Amniotic stem cell (primary cell): ENCODE measurements around the gene ENTR1.

ENCODE experiments used
- DNase-seq: peaks from one replicate; lab custom pipeline; 2025; lab: John Stamatoyannopoulos, UW

Gene ENTR1

DNA sequence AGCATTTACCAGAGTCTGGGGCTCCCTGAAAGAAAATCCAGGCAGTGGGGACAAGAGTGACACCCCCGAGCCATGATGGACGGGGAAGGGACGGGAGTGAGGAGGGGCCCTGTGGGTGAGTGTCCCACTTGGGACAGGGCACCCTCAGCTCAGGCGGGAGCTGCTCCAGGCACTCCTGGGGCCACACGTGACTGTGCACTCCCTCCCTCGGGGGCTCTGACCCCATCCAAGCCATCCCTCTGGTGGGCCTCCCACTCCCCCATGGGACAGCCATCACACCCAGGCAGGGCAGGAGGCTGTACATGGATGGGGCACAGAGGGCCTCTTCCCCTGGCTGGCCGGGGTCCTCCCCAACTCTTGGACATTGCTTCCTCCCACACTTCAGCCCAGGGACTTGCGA, 34.0 kb downstream of the ENTR1 start:
- no peak for DNase-seq

DNA sequence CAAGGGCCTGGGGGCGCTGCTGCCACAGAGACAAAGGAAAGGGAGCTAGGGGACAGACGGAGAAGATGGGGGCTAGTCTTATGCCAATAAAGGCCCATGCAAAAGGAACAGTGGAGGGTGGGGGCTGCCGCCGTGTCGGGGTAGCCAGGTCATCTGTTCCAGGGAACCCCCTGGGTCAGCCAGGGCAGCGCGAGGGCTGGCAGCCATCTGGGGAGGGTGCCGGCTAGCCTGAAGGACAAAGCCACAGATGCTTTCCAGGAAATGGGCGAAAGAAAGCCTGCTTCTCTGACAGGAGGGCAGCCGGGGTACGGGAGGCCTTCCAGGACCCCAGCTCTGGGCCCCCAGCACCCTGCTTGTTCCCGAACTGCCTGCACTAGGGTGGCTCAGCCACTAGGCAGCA, 35.3 kb downstream of the ENTR1 start:
- no peak for DNase-seq

DNA sequence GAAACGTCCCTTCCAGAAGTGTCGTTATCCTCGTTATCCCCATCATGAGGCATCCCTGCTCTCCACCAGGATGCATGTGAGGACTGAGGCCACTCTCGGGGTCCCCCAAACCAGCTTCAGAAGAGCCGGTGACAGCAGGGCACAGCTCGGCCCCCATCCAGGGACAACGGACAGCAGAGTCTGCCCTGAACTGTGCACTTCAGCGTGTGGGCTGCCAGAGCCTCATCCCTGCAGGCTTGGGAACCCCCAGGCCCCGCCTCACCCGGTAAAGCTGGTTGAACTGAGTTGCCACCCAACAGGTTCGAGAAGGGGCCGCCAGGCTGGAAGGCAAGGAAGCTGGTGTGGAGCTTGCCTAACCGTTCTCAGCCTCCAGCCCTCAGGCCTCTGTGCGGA, 36.2 kb downstream of the ENTR1 start:
- no peak for DNase-seq

DNA sequence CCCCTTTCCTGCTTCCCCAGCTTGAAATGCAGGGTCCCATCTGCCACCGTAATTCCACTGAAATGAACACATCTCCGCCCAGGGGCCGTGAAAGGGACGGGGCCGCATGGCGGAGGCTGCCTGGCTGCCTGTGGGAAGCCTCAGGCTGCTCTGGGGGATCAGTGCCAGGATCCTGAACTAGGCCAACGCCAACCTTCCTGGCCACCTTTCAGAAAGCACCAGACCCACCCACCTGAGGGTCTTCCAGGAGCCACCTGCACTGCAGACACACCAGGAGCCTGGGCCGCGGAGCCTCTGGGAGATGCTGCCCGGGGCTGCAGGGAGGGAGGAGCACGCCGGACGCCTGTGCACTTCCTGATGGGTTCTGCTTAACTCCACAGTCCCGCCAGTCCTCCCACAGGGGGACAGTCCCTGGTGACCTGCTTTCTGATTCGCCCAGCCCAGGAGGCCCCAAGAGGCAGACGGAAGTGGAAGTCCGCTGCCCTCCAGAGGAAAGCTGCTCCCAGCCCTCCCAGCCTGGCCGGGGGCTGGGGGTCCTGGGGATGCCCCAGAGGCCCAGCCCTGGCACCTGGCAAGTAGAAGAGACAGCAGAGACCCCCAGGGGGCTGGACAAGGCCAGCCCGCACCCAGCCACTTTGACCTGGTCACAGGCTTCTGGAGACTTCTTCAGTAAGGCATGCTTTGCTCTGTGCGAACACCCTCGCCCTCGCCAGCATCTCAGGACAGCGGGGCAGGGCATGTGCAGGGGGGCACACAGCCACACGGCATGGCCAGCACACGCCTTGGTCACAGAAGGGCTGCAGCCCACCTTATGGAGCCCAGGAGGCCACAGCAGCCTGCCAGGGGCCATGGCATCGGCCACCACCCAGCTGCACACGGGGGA, 36.9 kb downstream of the ENTR1 start, which contains the start of gene CARD9:
Gene CARD9 (minus strand): TSS at position 370 of the 883 bp plus-strand sequence. CDS start 1,591 bp downstream, outside the sequence.
- DNase-seq, result no peak

DNA sequence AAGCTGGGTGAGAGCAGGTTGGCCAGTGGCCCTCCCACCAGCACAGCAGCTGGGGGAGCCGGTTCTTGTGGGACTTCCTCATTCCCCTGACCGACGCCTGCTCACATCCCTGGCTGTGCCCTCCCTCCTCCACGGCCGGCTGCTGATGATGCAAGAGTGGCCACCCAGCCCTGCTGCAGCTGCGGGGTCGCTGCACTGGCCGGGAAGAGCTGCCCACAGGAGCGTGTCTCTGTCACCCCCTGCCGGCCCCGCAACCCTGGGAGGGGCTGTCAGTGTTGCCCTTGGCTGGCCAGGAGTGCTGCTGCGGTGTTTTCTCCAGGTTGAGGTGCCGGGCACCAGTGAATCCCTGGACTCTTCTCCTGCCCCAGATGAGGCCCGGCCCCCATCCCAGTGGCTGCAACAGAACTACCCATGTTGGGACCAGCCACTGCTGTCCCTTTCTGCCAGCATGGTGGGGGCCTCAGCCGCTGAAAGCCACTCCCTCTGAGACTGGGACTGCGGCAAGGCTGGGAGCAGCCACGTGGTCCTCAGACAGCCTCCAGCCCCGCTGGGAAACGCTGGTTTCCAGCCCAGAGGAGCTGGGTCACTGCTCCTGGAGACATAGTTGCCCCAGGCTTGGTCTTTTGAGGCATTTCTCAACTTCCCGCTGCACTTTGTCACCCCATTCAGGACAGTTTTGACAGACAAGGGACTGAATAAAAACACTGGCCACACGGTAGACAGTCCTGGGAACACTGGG, 37.7 kb downstream of the ENTR1 start:
- DNase-seq, result no peak

DNA sequence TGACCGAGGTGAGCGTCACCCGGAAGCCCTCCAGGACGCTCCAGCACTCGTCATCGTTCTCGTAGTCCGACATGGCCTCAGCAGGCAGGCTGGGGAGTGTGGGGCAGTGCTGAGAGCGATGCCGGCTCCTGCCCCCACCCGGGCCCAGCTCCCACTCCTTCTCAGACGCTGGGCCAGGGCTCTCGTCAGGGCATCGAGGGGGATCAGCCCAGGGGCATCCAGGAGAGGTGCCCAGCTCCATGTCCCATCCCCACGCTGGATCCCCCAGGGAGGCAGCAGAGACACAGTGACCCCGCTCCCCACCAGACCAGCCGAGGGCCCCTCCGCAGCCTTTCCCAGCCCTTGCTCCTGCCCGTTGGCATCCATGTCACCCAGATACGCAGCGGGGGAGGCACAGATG, 38.4 kb downstream of the ENTR1 start:
- no peak for DNase-seq

DNA sequence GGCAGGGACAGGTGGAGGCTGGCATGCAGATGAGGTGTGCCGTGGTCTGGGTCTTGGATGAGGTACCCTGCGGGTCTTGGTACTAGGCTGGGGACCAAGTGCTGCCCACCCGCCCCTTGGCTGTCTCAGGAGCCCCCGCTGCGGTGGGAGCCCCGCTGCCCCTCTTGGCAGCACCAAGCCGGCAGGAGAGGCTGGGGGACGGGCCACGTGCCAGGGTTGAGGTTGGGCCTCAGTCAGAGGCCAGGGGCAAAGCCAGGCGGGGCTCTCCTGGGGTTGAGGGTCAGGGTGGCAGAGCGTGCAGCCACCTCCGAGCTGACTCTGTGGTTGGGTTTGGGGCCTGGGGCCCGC, 38.9 kb downstream of the ENTR1 start:
- no peak for DNase-seq

DNA sequence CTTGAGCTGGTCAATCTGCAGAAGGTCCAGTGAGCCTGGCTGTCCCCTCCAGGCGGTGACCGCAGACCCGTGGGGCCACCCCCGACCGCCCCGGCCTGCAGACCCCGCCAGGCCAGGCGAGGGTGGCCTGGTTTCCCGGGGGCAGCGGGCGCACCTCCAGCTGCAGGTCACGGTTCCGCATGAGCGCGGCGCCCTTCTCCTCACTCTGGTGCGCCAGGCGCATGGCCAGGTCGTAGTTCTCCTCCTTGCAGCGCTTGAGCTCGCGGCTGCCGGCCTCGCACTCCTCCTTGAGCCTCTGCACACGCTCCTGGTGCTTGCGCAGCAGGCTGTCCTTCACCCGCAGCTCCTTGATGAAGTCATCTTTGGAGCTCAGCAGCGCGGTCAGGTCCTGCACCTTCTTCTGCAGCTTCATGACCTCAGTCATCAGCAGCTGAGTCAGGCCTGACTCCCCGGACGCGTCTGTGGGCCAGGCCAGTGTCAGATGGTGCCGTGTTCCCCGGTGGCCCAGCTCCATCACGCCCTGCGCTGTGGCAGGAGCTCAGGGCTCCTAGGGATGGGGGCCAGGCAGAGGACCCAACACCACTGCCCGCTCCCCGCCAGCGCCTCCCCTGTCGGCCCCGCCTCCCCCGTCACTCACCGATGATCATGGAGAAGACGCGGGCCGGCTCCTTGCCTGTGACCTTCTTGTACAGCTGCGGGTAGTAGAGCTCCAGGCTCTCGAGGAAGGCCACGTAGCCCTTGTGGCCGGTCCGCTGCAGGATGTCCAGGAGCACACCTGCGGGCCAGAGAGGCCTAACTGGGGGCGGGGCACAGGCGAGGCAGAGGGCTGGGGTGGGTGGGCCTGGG, 39.5 kb downstream of the ENTR1 start:
- DNase-seq, result no peak

DNA sequence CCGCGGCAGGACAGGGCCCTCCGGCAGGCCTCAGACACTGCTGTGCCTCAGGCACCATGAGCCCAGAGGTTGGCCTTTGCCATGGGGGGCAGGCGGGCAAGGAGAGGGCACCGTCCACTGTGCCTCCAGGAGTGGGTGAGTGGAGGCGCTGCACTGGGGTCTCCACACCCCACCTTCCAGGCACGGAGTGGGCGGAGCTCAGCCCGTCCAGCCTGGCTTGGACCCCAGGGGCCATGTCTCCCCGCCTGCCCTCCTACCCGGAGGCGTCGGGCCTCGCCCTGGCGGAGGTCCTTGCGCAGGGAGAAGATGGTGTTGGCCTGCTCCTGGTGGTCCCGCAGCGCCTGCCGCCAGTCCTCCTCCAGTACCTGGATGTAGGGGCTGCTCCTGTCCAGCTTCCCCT, 40.4 kb downstream of the ENTR1 start:
- DNase-seq, result no peak

DNA sequence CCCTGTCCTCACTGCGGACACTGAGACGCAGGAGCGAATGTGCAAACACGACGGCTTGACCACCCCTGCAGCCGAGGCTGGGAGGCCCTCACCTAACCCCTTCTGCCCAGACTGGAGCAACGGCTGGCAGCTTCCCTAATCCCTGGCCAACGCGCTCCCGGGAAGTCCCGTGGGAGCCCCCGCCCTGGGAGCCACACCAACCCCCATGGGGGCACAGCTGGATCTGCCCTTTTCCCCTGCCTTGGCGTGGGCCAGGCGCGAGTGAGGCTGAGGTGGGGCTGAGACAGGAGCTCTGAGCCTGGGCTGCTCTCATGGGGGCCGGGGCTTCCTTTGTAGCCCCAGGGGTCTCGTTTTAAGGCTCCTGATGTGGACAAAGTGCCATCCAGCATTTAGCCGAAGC, 42.2 kb downstream of the ENTR1 start:
- no peak for DNase-seq

DNA sequence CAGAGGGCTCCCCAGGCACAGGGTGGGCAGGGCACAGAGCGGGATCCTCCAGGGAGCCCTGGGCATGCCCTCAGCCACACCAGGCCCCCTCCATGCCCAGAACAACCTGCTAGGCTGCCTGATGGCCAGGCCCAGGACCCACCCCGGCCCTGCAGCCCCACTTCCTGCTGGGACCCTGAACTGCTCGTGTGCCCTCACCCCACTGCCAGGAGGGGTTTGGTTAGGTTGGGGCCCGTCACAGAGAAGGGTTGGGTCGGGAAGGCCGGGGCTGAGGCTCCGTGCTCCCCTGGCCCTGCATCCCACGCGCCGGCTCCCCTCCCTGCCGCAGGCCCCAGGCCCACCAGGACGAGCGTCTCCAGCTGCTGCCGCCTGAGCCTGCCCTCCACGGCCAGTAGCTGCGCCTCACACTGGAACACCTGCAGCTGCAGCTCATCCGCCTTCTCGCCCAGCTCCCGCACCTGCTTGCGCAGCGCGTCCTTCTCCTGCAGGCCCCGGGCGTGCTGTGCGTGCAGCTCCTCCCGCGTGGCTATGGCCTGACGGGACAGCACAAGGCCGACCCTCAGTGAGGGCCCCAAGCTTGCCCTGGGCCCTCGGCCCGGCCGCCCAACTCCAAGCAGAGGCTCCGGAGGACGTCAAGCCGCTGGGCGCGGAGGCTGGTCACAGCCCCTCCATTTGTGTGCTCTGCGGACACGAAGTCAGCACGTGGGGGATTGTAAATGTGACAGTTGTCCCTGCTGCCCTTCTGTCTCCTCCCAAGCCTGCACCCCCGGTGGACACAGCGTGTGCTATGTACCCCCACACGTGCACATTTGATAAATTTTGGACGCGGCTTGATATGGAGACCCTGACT, 42.9 kb downstream of the ENTR1 start:
- no peak for DNase-seq

DNA sequence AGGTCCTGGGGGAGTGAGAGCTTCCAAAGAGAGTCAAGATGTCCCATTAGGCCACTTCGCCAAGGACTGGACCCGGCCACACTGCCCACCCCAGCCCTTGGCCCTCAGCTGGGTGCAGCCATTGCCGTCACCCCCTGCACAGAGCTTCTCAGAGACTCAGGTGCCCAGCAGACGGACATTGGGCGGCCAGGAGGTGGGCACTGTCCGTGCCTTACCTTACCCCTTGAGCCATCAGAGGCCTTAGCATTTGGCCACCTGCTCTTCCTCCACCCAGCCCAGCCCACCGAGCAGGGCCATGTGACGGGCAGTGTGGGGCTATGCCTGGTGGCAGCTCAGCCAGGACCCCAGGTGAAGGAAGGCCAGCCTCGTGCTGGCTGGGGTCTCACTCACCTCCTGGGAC, 43.6 kb downstream of the ENTR1 start:
- no peak for DNase-seq

DNA sequence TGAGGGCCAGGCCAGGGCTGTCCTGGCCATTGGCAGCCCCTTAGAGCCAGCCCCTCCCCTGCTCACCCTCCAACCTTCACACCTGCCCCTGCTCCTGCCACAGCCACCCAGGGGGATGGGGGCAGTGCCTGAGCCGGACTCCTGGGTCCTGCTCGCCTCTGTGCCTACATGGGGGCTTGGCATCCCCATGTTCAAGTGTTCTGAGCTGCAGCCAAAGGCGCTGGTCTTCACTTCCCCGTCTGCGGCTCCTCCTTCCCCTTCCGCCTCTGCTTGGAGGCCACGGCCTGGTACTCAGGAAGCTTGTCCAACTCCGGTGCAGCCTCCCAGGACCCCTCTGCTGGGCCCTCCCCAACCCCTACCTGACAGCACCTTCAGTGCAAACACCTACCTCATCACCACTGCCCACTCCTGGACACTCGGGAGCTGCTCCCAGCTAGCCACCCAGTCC, 44.6 kb downstream of the ENTR1 start:
- DNase-seq, result no peak

DNA sequence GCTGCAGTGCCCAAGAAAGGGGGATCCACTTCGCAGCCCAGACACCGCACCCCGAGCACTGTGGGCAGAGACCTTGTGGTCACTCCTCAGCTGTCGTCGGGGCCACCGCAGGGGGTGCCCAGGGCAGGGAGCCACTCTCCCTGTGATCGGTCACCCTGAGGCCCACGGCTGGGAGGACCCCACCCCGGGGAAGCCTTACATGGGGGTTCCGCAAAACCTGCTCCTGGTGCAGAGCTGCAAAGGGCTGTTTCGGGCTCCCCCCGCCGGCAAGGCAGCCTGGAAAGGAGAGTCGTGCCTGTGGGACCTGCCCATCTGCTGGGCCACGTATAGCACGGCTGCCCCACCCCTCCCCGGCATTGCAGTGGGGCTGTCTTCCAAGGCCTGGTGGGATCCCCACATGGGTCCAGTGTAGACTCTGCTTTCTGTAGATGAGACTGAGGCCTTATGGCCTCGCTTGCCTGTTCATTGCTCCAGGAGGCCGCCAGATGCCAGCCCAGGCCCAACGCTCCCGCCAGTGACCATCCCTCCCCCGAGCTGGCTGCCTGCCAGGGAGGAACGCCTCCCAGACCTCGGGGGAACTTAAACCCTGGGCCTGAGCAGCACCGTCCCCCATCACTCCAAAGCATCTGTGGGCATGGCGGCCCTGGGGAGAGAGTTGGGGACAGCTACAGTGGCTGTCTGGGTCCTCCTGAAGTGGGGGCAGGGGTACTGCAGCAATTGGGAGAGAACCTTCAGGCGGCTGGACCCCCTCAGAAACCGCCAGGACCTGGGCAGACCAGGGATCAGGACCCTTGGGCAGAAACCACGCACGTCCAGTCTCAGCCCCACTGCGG, 45.3 kb downstream of the ENTR1 start:
- DNase-seq, result no peak

DNA sequence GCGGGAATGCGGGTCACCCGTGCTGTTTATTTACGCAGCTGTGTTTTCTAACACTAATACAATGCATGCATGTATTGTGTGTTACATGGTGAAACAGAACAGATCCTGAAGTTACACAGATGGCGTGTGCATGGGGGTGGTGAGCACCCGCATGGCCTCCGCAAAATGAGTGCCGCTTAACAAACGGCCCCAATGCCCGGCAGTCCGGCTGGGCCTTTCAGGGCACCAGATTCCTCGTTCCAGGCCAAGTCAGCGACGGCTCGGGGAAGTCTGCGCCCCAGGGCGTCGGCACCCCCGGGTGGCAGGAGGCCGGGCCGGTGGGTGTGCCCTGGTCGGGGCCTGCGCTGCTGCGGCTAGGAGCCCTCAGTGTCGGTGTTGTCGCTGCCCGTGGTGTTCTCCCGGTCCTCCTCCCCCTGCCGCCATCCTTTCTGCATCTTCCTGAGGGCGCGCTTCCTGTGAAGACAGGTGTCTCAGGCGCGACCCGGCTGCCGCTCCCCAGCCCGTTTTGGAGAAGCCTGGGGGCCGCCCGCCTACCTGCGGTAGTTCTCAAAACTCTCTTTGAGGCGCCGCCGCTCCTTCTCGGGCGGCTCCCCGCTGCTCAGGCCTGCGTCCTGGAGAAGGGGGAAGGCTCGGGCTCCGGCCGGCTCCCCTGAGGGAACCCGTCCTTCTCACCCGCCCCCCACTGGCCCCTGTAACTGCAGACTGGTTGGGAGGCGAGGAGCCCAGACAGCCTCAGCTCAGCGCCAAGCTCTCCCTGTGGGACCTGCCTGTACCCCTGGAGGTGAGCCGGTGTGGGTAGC, 46.3 kb downstream of the ENTR1 start:
- no peak for DNase-seq

DNA sequence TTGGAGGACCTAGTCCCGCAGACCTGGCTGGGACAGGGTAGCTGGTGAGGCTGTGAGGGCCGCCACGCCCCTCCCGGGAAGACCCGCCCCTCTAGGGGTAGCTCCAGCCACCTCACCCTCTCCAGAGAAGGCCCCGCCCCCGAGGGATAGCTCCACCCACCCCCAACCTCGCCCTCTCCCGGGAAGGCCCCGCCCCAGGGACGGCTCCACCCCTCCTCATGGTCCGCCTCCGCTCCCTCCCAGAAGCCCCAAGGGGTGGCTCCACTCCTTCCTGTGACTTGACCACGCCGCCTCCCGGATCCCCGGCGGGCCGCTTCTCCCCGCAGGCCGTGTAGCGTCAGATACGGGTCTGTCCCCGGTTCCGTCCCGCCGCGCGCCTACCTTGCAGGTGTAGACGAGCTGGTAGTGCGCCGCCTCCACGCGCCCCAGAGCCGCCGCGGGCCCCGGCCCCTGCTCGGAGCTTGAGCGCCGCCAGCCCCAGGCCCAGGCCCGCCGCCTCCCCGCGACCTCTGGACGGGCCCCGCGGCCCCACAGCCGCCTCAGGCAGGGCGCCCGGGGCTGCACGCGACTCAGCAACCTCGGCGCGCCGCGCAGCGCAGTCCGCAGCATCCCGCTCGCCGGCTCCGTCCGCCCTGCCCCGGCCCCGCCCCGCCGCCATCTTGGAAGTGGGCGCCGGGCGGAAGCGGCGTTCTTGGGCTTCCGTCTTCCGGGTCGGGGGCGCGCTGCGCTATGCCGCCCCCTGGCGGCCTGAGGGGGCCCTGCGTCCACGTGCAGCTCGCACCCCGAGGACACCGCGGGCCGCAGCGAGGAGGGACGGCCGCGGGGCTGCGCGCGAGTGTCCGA, 47.1 kb downstream of the ENTR1 start, which contains the start of gene DNLZ:
Gene DNLZ (minus strand): TSS at position 639 of the 843 bp plus-strand sequence. CDS start 30 bp downstream, at position 609.
- DNase-seq, result peak; percentile 87

DNA sequence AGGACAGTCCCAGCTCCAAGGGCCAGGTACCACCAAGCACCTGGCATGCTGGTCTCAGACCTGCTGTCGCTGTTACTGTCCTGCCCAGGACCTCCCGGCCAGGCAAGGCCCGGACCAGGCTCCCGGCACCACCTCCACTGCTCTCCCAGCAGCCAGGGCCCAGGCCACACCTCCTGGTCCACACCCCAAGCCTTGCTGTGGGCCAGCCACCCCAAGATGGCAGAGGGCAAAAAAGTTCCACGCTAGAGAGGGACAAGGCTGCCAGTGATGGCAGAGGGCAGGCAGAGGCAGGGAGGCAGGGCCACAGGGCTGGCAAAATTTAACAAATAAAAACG, 48.0 kb downstream of the ENTR1 start:
- DNase-seq, result no peak

DNA sequence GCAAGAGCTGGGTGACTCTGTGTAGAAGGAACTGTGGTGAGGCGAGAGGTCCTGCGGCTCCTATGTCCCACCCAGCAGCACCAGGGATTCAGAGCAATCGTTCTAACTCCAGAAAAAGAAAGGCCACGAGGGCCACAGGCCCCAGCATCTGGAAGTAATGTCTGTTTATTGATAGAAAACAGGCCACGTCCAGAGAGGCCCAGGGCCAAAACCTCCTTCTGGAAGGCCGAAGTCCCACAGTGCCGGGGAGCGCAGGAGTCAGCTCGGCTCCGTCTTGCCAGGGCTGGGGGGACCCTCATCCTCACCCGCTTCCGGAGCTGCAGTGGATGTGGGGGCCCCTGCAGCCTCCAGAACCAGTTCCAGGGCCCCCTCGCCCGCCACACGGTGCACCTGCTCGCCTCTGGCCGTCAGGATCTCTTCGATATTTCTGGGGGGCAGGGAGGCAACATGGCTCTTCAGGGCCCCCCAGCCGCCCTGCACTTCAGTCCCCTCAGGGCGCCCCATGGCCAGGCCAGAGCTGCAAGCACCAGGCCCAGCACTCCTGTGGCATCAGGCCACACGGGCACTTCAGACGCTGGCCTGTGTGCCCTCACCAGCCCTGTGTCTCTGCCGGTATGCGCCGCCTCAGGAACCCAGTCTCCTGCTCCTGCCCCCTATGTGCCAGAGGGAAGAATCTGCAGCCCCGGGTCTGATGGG, 48.5 kb downstream of the ENTR1 start:
- no peak for DNase-seq
